Measurements from ENCODE around the gene PLEKHA5.
"Not testable (repeated sequence)": the region's sequence is repeated elsewhere in the genome, so short reads cannot be mapped to it uniquely, and the experiment has no call there.

PLEKHA5 gene

GRCh38 chr12:19169222-19169621, 39.7 kb downstream of the PLEKHA5 start:
- TF ChIP-seq, protein P1, sequence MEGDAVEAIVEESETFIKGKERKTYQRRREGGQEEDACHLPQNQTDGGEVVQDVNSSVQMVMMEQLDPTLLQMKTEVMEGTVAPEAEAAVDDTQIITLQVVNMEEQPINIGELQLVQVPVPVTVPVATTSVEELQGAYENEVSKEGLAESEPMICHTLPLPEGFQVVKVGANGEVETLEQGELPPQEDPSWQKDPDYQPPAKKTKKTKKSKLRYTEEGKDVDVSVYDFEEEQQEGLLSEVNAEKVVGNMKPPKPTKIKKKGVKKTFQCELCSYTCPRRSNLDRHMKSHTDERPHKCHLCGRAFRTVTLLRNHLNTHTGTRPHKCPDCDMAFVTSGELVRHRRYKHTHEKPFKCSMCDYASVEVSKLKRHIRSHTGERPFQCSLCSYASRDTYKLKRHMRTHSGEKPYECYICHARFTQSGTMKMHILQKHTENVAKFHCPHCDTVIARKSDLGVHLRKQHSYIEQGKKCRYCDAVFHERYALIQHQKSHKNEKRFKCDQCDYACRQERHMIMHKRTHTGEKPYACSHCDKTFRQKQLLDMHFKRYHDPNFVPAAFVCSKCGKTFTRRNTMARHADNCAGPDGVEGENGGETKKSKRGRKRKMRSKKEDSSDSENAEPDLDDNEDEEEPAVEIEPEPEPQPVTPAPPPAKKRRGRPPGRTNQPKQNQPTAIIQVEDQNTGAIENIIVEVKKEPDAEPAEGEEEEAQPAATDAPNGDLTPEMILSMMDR (IDR thresholded peaks at IDR 0.05; ENCODE audit: borderline replicate concordance, control extremely low read depth, extremely low read depth, insufficient read depth, missing control alignments), result no peak
- in situ Hi-C loops (cut with MboI; ENCODE audit: low sequenced_read_pairs, unreplicated experiment), result no loop called here
- no peak for DNase-seq (ENCODE audit: low spot score)

GRCh38 chr12:19170286-19170685, 40.8 kb downstream of the PLEKHA5 start:
- in situ Hi-C loops (cut with MboI; ENCODE audit: low sequenced_read_pairs, unreplicated experiment); DNase-seq (ENCODE audit: low spot score): not testable (repeated sequence)

DNA sequence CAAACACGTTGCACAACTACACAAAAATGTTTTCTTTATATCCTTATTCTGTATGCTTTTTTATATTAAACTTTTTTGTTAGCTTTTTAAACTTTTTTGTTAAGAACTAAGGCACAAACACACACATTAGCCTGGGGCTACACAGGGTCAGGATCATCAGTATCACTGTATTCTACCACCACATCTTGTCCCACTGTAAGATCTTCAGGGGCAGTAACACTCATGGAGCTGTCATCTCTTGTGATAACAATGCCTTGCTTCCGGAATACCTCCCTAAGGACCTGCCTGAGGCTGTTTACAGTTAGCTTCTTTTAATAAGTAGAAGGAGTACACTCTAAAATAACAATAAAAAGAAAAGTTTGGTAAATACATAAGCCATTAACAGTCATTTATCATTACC, 42.2 kb downstream of the PLEKHA5 start:
- in situ Hi-C loops (cut with MboI; ENCODE audit: low sequenced_read_pairs, unreplicated experiment), result no loop called here
- DNase-seq (ENCODE audit: low spot score), result no peak
- TF ChIP-seq, protein P1 (IDR thresholded peaks at IDR 0.05; ENCODE audit: borderline replicate concordance, control extremely low read depth, extremely low read depth, insufficient read depth, missing control alignments), result no peak

- in situ Hi-C loops (cut with MboI; ENCODE audit: low sequenced_read_pairs, unreplicated experiment), result loop anchor here (25.0 kb wide), 1 partner anchor 1040 kb away; no protein-coding TSS in a partner anchor
- DNase-seq (ENCODE audit: low spot score), result no peak
- TF ChIP-seq, protein P1 (IDR thresholded peaks at IDR 0.05; ENCODE audit: borderline replicate concordance, control extremely low read depth, extremely low read depth, insufficient read depth, missing control alignments), result no peak
These were observed 48.2 kb downstream of the PLEKHA5 start for GRCh38 chr12:19177754-19178153.

DNA sequence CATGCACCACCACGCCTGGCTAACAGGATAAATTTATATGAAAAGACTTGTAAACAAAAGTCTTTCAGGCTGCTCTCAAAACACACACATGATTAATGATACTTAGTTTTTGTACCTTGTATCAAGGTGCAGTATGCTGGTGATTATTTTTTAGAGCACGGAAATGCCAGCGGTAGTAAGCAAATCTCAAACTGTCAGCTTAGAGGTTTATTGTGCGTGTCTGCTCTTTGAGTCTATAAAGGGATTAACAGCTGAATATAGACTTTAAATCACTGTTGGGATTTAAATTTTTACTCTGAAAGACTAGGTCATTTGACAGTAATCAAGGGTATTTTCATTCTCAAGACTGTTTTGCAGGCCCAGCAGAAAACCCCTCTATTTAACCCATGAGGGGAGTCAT, 50.5 kb downstream of the PLEKHA5 start:
- in situ Hi-C loops (cut with MboI; ENCODE audit: low sequenced_read_pairs, unreplicated experiment), result loop anchor here (25.0 kb wide), 1 partner anchor 1043 kb away; no protein-coding TSS in a partner anchor
- TF ChIP-seq, protein P1 (IDR thresholded peaks at IDR 0.05; ENCODE audit: borderline replicate concordance, control extremely low read depth, extremely low read depth, insufficient read depth, missing control alignments), result no peak
- no peak for DNase-seq (ENCODE audit: low spot score)

- no peak for DNase-seq (ENCODE audit: low spot score)
- in situ Hi-C loops (cut with MboI; ENCODE audit: low sequenced_read_pairs, unreplicated experiment), result loop anchor here (25.0 kb wide), 1 partner anchor 1045 kb away; no protein-coding TSS in a partner anchor
- TF ChIP-seq, protein P1 (IDR thresholded peaks at IDR 0.05; ENCODE audit: borderline replicate concordance, control extremely low read depth, extremely low read depth, insufficient read depth, missing control alignments), result no peak
These were observed 52.3 kb downstream of the PLEKHA5 start for GRCh38 chr12:19181666-19182426.

DNA sequence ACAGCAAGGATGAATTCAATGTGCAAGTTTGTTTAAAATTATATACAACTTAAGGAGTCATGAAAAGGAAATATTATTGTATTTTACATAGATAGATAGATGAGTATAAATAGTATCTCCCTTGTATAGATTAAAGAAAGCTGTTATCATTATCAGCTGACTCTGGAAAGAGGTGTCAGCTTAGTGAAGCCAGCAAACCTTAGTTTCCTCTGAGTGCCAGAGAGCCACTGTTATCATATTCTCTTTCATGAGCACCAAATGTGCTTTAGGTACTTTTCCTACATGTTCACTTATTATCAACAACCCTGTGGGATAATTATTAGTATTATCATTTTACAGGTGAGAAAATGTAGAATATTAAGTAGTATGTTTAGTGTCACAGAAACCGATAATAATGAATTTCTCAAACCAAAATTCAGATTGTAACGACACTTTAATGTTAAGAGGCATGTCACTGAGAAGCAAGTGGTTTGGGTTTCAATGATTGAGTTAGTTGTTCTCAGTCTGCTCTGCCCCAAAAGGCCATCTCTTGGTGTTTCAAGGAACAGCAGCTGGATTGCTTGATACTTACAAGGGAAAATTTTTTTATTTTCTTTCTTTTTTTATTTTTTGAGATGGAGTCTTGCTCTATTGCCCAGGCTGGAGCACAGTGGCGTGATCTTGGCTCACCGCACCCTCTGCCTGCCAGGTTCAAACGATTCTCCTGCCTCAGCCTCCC, 53.7 kb downstream of the PLEKHA5 start:
- DNase-seq (ENCODE audit: low spot score), result no peak
- TF ChIP-seq, protein P1 (IDR thresholded peaks at IDR 0.05; ENCODE audit: borderline replicate concordance, control extremely low read depth, extremely low read depth, insufficient read depth, missing control alignments), result no peak
- in situ Hi-C loops (cut with MboI; ENCODE audit: low sequenced_read_pairs, unreplicated experiment), result loop anchor here (25.0 kb wide), 1 partner anchor 1046 kb away; no protein-coding TSS in a partner anchor
